ENCODE measurements around the gene RNF225. TPM values are rescaled to one million over a fixed set of nuclear protein-coding genes. Genes with fewer than 3 reads are reported as not detected.

Gene RNF225
- total and polyA plus RNA-seq, 2 donors (not counting 1 experiment from before 2014, with no cell fraction given): 0.49 TPM; not detected in 1

GRCh38 chr19:58400916-58401839 lies 5.7 kb downstream of the RNF225 start:
- WGBS (ENCODE audit: insufficient coverage): 6% methylated on average over 66 of the region's 80 CpGs
- Histone ChIP-seq H3K9ac (ENCODE audit: low read length) (peak overlapping the region; percentile 70), H3K27ac (ENCODE audit: low read length in 2 of 2) (peak overlapping the region; percentile 62 to 87), H3K79me2 (ENCODE audit: control insufficient read depth, insufficient read depth, low read length) (peaks cover 2% of the 10 kb centered on the region), H3K9me3 (ENCODE audit: control extremely low read depth in 1 of 3, control insufficient read depth in 2 of 3, insufficient read depth in 1 of 3, low read length in 2 of 3) (peaks cover 0 to 7% (median 0%) of the 10 kb centered on the region in 3 donors), H3K4me1 (ENCODE audit: control insufficient read depth in 2 of 2, insufficient read depth in 2 of 2, low read length in 2 of 2) (peaks cover 7 to 15% of the 10 kb centered on the region in 2 donors), H3K27me3 (replicated peaks in 1 of 4; ENCODE audit: control extremely low read depth in 1 of 4, control insufficient read depth in 3 of 4, insufficient read depth in 4 of 4, low read length in 3 of 4) (peaks cover 0 to 19% (median 7%) of the 10 kb centered on the region in 4 experiments), H4K20me1 (ENCODE audit: control insufficient read depth, insufficient read depth, low read length, poor library complexity, severe bottlenecking) (no peaks in the 10 kb centered on the region), H3K4me2 (replicated peaks; ENCODE audit: low read depth, low read length, poor library complexity, severe bottlenecking) (peak overlapping the region; percentile 99), H2AFZ (ENCODE audit: insufficient read depth, low read depth, low read length, poor library complexity, severe bottlenecking) (peak overlapping the region; percentile 84), H3K36me3 (replicated peaks in 1 of 2; ENCODE audit: control extremely low read depth in 1 of 2, control insufficient read depth in 1 of 2, extremely low read depth in 1 of 2, insufficient read depth in 2 of 2, low read length in 1 of 2) (no peaks in the 10 kb centered on the region), H3K4me3 (ENCODE audit: control extremely low read depth in 1 of 5, extremely low read depth in 1 of 5, insufficient read depth in 1 of 5, low read depth in 2 of 5, low read length in 4 of 5) (peak overlapping the region; percentile 32 to 69 (median 64))
- peaks cover 7% of the 10 kb centered on the region for H3K4me1 Mint-ChIP-seq
- TF ChIP-seq EZH2 (IDR thresholded peaks at IDR 0.05; ENCODE audit: borderline replicate concordance, insufficient read depth, low read depth, low read length, poor library complexity, severe bottlenecking) (no peak), CTCF (IDR thresholded peaks at IDR 0.05) (no peak)
- ATAC-seq (ENCODE audit: low read depth) (peak; percentile 97), DNase-seq (peak; percentile 100)
- peaks cover 3% of the 10 kb centered on the region for H3K27me3 Mint-ChIP-seq
- H3K27ac Mint-ChIP-seq: peak overlapping the region; percentile 91
- peak overlapping the region; percentile 89 for H3K4me3 Mint-ChIP-seq
- CTCF ChIA-PET: no interaction called here
- intact Hi-C loops (cut with micrococcal nuclease): loop anchor here (1.0 to 2.0 kb wide), 10 partner anchors 14 to 218 kb away; partner anchors contain the start of genes ERVK3-1, MZF1, RPS5 and ZNF132
- POLR2A ChIA-PET: interaction anchor here (0.7 kb wide), 1 partner anchor 8 kb away, joined by 3 read pairs; the partner anchor contains the start of gene ZNF584
- H3K9me3 Mint-ChIP-seq (ENCODE audit: insufficient read depth): no peaks in the 10 kb centered on the region

Measured in B cell (primary cell).